D721Med (cell line): Measurements from ENCODE around the gene NPLOC4.
"Not testable (repeated sequence)": the region's sequence is repeated elsewhere in the genome, so short reads cannot be mapped to it uniquely, and the experiment has no call there.

Experiments
- DNase-seq: peaks from one replicate; pipeline ENCODE4 v3.0.0; 2011; ENCODE audit warnings: low spot score; ENCODE audit not compliant: insufficient read length
- FAIRE-seq: peaks from 2 replicates; lab custom pipeline; 2011; peaks lifted over from hg19 to GRCh38; lab: Jason Lieb, UNC
- CTCF ChIP-seq: IDR thresholded peaks from 2 replicates; pipeline ENCODE4 v1.5.1; 2012; ENCODE audit warnings: mild to moderate bottlenecking, control low read depth; ENCODE audit not compliant: insufficient read depth; ENCODE audit errors: missing control alignments

Gene NPLOC4

GRCh38 chr17:81589612-81590011 is 47.3 kb downstream of the NPLOC4 start:
- DNase-seq (no peak), FAIRE-seq (no peak)
- TF ChIP-seq CTCF, result no peak

GRCh38 chr17:81586096-81586495 is 50.8 kb downstream of the NPLOC4 start:
- no peak for FAIRE-seq
- no peak for TF ChIP-seq CTCF

GRCh38 chr17:81584771-81585170 is 52.1 kb downstream of the NPLOC4 start:
- not testable (repeated sequence) for DNase-seq, FAIRE-seq

More at GRCh38 chr17:81586096-81586495, 50.8 kb downstream of the NPLOC4 start:
- no peak for DNase-seq

- FAIRE-seq (no peak), DNase-seq (no peak)
- TF ChIP-seq CTCF, result no peak
Measured at GRCh38 chr17:81583589-81584342, 53.1 kb downstream of the NPLOC4 start.

- FAIRE-seq (no peak), DNase-seq (no peak)
- TF ChIP-seq CTCF, result no peak
Measured at GRCh38 chr17:81582749-81583148, 54.2 kb downstream of the NPLOC4 start.

GRCh38 chr17:81582341-81582740 is 54.6 kb downstream of the NPLOC4 start:
- DNase-seq (no peak), FAIRE-seq (no peak)
- no peak for TF ChIP-seq CTCF

- DNase-seq (no peak), FAIRE-seq (no peak)
- no peak for TF ChIP-seq CTCF
Measured at GRCh38 chr17:81581758-81582157, 55.2 kb downstream of the NPLOC4 start.

- no peak for DNase-seq
- no peak for FAIRE-seq
- no peak for TF ChIP-seq CTCF
Measured at GRCh38 chr17:81580481-81580880, 56.4 kb downstream of the NPLOC4 start.
